K562 (cell line): ENCODE results near the gene CD4. TPM values are rescaled to one million over a fixed set of nuclear protein-coding genes. Genes with fewer than 3 reads are reported as not detected.

ENCODE experiments used
- E2F6 ChIP-seq, 2 experiments: IDR thresholded peaks; 2 replicates each; pipeline ENCODE4 v1.6.1; 2011; ENCODE audit warnings: borderline replicate concordance in 1 of 2, control low read depth in 1 of 2, low read depth in 1 of 2, low read length in 1 of 2, mild to moderate bottlenecking in 1 of 2, mixed read lengths in 1 of 2, moderate library complexity in 1 of 2; ENCODE audit not compliant: insufficient read depth in 1 of 2, insufficient read length in 1 of 2, poor library complexity in 1 of 2, severe bottlenecking in 1 of 2; ENCODE audit errors: extremely low read depth in 1 of 2
- GABPB1 ChIP-seq: sonication (generic); formaldehyde crosslinking; IDR thresholded peaks from 2 replicates; pipeline ENCODE4 v1.8.0; 2022; ENCODE audit warnings: mild to moderate bottlenecking, missing genetic modification reagents
- GMEB1 ChIP-seq: fragments of 250-450 bp; sonication (Bioruptor Pico); IDR thresholded peaks from 2 replicates; pipeline ENCODE4 v1.4.0; 2020; ENCODE audit warnings: mild to moderate bottlenecking
- HNRNPLL ChIP-seq: fragments of 200-400 bp; formaldehyde crosslinking; IDR thresholded peaks from 2 replicates; pipeline ENCODE4 v1.6.1; 2017; ENCODE audit warnings: low read length, low read depth, mild to moderate bottlenecking; ENCODE audit not compliant: poor library complexity, severe bottlenecking
- POLR2G ChIP-seq: fragments of 200-400 bp; formaldehyde crosslinking; IDR thresholded peaks from 2 replicates; pipeline ENCODE4 v1.6.1; 2017; ENCODE audit warnings: low read depth, mild to moderate bottlenecking, antibody characterized with exemption, low read length, moderate library complexity
- RNF2 ChIP-seq: sonication (generic); IDR thresholded peaks from 2 replicates; pipeline ENCODE4 v1.6.1; 2016
- YBX1 ChIP-seq: fragments of 450-650 bp; IDR thresholded peaks from 2 replicates; pipeline ENCODE4 v1.7.1; 2016; ENCODE audit warnings: mild to moderate bottlenecking
- ZBTB40 ChIP-seq, 2 experiments: fragments of 450-650 bp in 1 of 2; sonication (generic) in 1 of 2; formaldehyde crosslinking in 1 of 2; IDR thresholded peaks; 2 replicates each; pipeline versions ENCODE4 v1.7.1 to v1.9.0; 2016 to 2022; ENCODE audit warnings: inconsistent platforms in 1 of 2, mild to moderate bottlenecking in 1 of 2, missing genetic modification reagents in 1 of 2
- ZNF395 ChIP-seq: fragments of 200-800 bp; sonication (Bioruptor generic); IDR thresholded peaks from 2 replicates; pipeline ENCODE4 v1.6.1; 2017; ENCODE audit warnings: missing genetic modification characterization, missing compliant biosample characterization
- polyA plus RNA-seq, 8 experiments: library from polyadenylated mRNA; depleted of rRNA in 4 of 8; stranded (reverse) in 5 of 8; unstranded in 3 of 8; fragments of >200 nt; fragmentation: Nextera tagmentation in 2 of 8; fragmentation: Illumina TruSeq in 1 of 8; extraction: Ambion mirVana in 2 of 8; extraction: Trizol in 1 of 8; gene quantifications; 2 replicates each; pipeline versions ENCODE4 v1.2.1 to v1.2.3, GENCODE V29; 2011 to 2014; ENCODE audit warnings: inconsistent platforms in 1 of 8, missing spikeins in 1 of 8
- total RNA-seq, 7 experiments: library from RNA; depleted of rRNA in 6 of 7; stranded (reverse); fragments of >200 nt in 6 of 7; fragmentation: Illumina TruSeq in 2 of 7; extraction: Trizol in 2 of 7; gene quantifications; 2 replicates each; pipeline versions ENCODE4 v1.2.1 to v1.2.3, GENCODE V29; 2011 to 2021; ENCODE audit warnings: low replicate concordance in 1 of 7

The CD4 gene
- total and polyA plus RNA-seq, 9 of the 15 experiments (the other 6 are each of a cell fraction or from before 2014, with no cell fraction given): 0.06 to 0.27 (median 0.09) TPM; not detected in 5

GRCh38 chr12:6828781-6829535 is 39.6 kb downstream of the CD4 start (continued):
- no peak for TF ChIP-seq ZNF395 (CRISPR knock-in tag)
- peak; percentile 55; the same call in 1 of the 2 replicates for TF ChIP-seq ZBTB40 (IDR thresholded peaks at IDR 0.05)
- TF ChIP-seq ZBTB40 (CRISPR knock-in tag; IDR thresholded peaks at IDR 0.05): no peak
- 0 out of 2 replicates have a peak, but pooled peaks have one; percentile 26 for TF ChIP-seq RNF2
- TF ChIP-seq GMEB1 (CRISPR knock-in tag): no peak
- no peak for TF ChIP-seq YBX1
- TF ChIP-seq E2F6 (IDR thresholded peaks at IDR 0.05; ENCODE audit: borderline replicate concordance in 1 of 2, extremely low read depth in 1 of 2, insufficient read depth in 1 of 2, insufficient read length in 1 of 2, low read depth in 1 of 2, low read length in 1 of 2, poor library complexity in 1 of 2, severe bottlenecking in 1 of 2): peak; percentile 20 to 29
- peak; percentile 44; the same call in 1 of the 2 replicates for TF ChIP-seq GABPB1 (CRISPR knock-in tag)
- peak; percentile 82 for TF ChIP-seq POLR2G
- peak; percentile 67 for TF ChIP-seq HNRNPLL
